Type B pancreatic cell (in vitro differentiated cells): ENCODE results near the gene MRPS12. TPM values are rescaled to one million over a fixed set of nuclear protein-coding genes. Genes with fewer than 3 reads are reported as not detected.
A peak's percentile ranks its signal among the peaks of the same experiment; 100 is the strongest.

Source experiments
- DNase-seq: peaks from one replicate; pipeline ENCODE4 v3.0.0; 2021; ENCODE audit warnings: mixed read lengths; ENCODE audit not compliant: unreplicated experiment; ENCODE audit errors: extremely low spot score
- H3K27ac Mint-ChIP-seq: 2 replicates; pipeline ENCODE4 v1.8.0; 2021; ENCODE audit warnings: mild to moderate bottlenecking, mixed read lengths
- H3K27me3 Mint-ChIP-seq: 2 replicates; pipeline ENCODE4 v1.8.0; 2021; ENCODE audit warnings: mixed read lengths
- H3K36me3 Mint-ChIP-seq: 2 replicates; pipeline ENCODE4 v1.8.0; 2021; ENCODE audit warnings: mixed read lengths
- H3K4me1 Mint-ChIP-seq: one replicate; pipeline ENCODE4 v1.8.0; 2021; ENCODE audit warnings: mixed read lengths; ENCODE audit not compliant: unreplicated experiment
- H3K4me3 Mint-ChIP-seq: 2 replicates; pipeline ENCODE4 v1.8.0; 2021; ENCODE audit warnings: mild to moderate bottlenecking, mixed read lengths
- H3K9me3 Mint-ChIP-seq: 2 replicates; pipeline ENCODE4 v1.8.0; 2021; ENCODE audit warnings: mixed read lengths
- total RNA-seq: library from RNA; stranded (reverse); gene quantifications from 2 replicates; pipeline ENCODE4 v1.2.1, GENCODE V29; 2021; ENCODE audit warnings: low replicate concordance
- TF ChIP-seq, protein P1 (sequence below): fragments of 200-600 bp; sonication (generic); conservative IDR thresholded peaks from 2 replicates; pipeline ENCODE4 v1.5.0; 2021; ENCODE audit warnings: antibody characterized with exemption, mild to moderate bottlenecking

The MRPS12 gene
- total RNA-seq, 1 donor from 2014 or later: 45.6 TPM

DNA sequence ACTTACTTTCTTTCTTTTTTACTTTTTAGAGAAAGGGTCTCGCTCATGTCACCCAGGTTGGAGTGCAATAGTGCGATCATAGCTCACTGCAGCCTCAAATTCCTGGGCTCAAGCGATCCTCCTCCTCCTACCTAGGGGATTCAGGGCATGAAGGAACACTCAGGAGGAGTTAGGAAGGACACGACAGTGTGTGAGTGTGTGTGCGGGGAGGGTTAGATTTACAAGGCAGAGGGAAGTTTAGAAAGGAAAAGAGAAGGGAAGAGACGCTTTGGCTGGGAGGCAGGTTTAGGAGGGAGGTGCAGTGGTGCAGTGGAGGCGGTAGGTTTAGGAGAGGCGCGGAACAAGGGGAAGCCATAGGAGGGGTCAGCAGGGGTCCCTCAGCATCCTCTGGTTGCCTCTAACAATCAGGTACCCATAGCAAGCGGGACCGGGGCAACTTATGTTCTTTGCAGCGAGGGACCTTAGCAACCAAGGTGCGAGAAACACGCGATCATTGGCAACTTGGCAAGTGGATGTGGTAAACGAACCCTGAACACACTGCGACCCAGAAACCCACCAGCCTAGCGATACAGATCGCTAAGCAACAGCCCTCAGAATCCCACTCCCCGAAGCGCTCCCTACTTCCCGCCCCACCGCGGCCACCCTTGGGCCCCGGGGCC lies 31.8 kb upstream of the MRPS12 start:
- DNase-seq: no peak
- TF ChIP-seq, protein P1, sequence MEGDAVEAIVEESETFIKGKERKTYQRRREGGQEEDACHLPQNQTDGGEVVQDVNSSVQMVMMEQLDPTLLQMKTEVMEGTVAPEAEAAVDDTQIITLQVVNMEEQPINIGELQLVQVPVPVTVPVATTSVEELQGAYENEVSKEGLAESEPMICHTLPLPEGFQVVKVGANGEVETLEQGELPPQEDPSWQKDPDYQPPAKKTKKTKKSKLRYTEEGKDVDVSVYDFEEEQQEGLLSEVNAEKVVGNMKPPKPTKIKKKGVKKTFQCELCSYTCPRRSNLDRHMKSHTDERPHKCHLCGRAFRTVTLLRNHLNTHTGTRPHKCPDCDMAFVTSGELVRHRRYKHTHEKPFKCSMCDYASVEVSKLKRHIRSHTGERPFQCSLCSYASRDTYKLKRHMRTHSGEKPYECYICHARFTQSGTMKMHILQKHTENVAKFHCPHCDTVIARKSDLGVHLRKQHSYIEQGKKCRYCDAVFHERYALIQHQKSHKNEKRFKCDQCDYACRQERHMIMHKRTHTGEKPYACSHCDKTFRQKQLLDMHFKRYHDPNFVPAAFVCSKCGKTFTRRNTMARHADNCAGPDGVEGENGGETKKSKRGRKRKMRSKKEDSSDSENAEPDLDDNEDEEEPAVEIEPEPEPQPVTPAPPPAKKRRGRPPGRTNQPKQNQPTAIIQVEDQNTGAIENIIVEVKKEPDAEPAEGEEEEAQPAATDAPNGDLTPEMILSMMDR: no peak
- peaks cover 3% of the 10 kb centered on the region for H3K36me3 Mint-ChIP-seq
- H3K4me3 Mint-ChIP-seq: peak overlapping the region; percentile 96
- peak overlapping the region; percentile 97 for H3K27ac Mint-ChIP-seq
- H3K4me1 Mint-ChIP-seq: peaks cover 12% of the 10 kb centered on the region
- no peaks in the 10 kb centered on the region for H3K9me3 Mint-ChIP-seq
- no peaks in the 10 kb centered on the region for H3K27me3 Mint-ChIP-seq

DNA sequence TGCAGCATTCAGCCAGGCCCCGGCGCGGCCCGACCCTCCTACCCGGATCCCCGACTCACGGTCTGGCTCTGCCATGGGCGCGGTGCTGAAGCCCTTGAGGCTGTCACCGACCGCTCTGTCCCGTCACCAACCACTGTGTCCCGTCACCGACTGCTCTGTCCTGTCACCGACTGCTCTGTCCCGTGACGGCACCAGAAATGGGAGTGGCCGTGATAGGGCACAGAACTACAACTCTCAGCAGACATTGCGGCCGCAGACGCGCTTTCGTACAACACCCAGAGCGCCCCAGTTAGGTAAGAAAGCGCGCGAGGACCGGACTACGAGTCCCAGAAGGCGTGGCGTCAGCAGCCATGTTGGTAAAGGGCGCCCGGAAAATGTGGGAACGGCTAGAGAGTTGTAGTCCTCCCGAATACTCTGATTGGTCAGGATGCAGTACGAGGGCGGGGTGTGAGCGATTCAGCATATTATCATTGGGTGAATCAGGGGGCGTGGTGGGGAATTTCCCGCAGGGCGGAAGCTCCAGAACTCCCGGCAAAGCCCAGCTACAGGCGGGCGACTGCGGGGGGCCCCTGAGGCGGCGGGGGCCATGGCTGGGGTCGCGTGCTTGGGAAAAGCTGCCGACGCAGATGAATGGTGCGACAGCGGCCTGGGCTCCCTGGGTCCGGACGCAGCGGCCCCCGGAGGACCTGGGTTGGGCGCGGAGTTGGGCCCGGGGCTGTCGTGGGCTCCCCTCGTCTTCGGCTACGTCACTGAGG lies 31.1 kb upstream of the MRPS12 start, which contains the start of the genes NFKBIB and SIRT2:
TSS of gene NFKBIB (plus strand) at position 523 of the 755 bp plus-strand sequence. CDS start at position 587, 64 bp downstream.
TSS of gene SIRT2 (minus strand) at position 172 of the 755 bp plus-strand sequence. CDS start at position 75, 97 bp downstream.
- Mint-ChIP-seq H3K4me3 (peak within 1 kb of the TSS; percentile 96), H3K9me3 (no peaks in the 10 kb centered on the region), H3K27ac (peak within 1 kb of the TSS; percentile 97), H3K36me3 (peaks cover 3% of the 10 kb centered on the region), H3K4me1 (peaks cover 12% of the 10 kb centered on the region), H3K27me3 (no peaks in the 10 kb centered on the region)
- TF ChIP-seq, protein P1: no peak
- DNase-seq: peak; percentile 96

DNA sequence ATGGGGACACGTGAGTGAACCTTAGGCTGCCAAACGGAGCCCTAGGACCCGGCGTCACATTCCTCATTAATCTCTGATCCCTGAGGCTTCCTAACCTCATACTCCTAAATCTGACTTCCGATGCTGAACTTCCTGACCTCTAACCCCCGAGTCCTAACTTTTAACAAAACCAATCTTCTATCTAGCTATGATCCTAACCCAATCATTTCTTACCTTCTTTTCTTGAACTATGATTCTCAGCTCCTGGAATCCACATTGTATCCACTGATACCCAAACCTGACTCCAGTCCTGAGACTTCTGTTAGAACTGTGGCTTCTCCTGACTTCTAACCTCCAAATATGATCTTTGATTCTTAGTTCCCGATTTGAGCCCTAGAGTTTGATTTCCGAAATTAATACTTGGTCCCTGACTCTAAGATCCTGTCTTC lies 30.5 kb upstream of the MRPS12 start:
- H3K9me3 Mint-ChIP-seq: no peaks in the 10 kb centered on the region

DNA sequence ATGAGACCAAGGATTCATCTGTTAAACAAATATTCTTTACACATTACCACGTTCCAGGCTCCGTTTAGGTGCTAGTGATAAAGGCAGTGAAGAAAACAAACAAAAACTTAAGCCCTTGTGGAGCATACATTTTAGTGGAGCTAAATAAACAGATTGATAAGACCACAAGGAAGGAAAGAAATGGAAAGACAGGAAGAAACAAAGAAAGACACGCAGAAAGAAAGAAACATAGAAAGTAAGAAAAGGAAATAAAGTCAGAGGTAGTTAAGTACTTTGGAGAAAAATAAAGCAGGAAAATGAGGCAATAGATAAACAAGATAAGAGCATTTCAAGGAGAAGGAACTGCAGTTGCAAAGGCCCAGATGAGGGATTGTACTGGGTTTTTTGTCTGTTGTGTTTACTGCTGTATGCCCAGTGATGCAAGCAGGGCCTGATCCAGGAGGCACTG lies 30.0 kb upstream of the MRPS12 start:
- no peak for DNase-seq
- Mint-ChIP-seq H3K27me3 (no peaks in the 10 kb centered on the region), H3K4me1 (peaks cover 12% of the 10 kb centered on the region), H3K27ac (peak overlapping the region; percentile 97), H3K9me3 (no peaks in the 10 kb centered on the region), H3K4me3 (peak overlapping the region; percentile 96), H3K36me3 (peaks cover 3% of the 10 kb centered on the region)
- TF ChIP-seq, protein P1: no peak

More for the DNA sequence above, 30.5 kb upstream of the MRPS12 start:
- H3K36me3 Mint-ChIP-seq: peaks cover 3% of the 10 kb centered on the region
- peaks cover 12% of the 10 kb centered on the region for H3K4me1 Mint-ChIP-seq
- TF ChIP-seq, protein P1: no peak
- H3K27ac Mint-ChIP-seq: peak overlapping the region; percentile 97
- no peak for DNase-seq
- no peaks in the 10 kb centered on the region for H3K27me3 Mint-ChIP-seq
- H3K4me3 Mint-ChIP-seq: peak overlapping the region; percentile 96

DNA sequence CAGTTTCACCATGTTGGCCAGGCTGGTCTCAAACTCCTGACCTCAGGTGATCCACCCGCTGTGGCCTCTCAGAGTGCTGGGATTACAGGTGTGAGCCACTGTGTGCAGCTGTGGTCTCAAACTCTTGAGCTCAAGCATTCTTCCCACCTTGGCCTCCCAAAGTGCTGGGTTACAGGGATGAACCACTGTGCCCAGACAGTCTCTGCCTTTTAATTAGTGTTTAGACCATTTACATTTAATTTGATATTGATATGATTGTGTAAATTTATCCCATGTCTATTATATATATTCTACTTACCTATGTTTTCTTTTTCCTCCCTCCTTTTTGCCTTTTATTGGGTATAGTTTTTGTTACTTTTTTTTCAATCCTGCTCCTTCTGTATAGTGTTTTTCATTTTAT lies 29.1 kb upstream of the MRPS12 start:
- Mint-ChIP-seq H3K27ac (no peak overlapping the region), H3K9me3 (no peaks in the 10 kb centered on the region), H3K36me3 (peaks cover 3% of the 10 kb centered on the region), H3K27me3 (no peaks in the 10 kb centered on the region), H3K4me3 (peak overlapping the region; percentile 16), H3K4me1 (peaks cover 12% of the 10 kb centered on the region)
- TF ChIP-seq, protein P1: no peak
- no peak for DNase-seq
